Lower leg skin (tissue), 3 donors: ENCODE results near the gene ARNT2.

Source experiments
- POLR2A ChIP-seq, 2 donors: fragments of 450-650 bp; IDR thresholded peaks; one replicate each; pipeline ENCODE4 v1.6.1; 2016 to 2017; ENCODE audit warnings: antibody characterized with exemption in 2 of 2, mild to moderate bottlenecking in 1 of 2, moderate library complexity in 1 of 2
- TF ChIP-seq, protein P1 (sequence below), 3 donors: fragments of 450-650 bp; IDR thresholded peaks; one replicate each; pipeline ENCODE4 v1.5.1; 2016; ENCODE audit warnings: antibody characterized with exemption in 3 of 3, mild to moderate bottlenecking in 3 of 3, moderate library complexity in 2 of 3

DNA sequence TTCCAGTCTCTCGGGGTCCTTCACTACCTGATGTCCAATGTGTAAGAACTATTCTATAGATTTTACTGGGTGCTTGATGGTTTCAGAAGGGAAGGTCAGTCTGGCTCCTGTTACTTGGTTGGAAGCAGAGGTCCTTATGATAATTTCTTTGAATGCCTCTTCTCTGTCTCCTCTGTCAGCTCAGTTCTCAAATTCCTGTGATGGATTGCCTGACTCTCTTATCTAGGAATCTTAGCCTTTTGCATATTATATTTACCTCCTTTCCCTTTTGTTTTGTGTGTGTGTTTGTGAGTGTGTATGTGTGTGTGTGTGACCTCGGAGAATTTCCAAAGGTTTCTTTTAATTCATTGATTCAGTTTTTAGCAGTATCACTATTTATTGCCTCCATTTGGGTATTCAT lies 88.2 kb downstream of the ARNT2 start:
- TF ChIP-seq, protein P1, sequence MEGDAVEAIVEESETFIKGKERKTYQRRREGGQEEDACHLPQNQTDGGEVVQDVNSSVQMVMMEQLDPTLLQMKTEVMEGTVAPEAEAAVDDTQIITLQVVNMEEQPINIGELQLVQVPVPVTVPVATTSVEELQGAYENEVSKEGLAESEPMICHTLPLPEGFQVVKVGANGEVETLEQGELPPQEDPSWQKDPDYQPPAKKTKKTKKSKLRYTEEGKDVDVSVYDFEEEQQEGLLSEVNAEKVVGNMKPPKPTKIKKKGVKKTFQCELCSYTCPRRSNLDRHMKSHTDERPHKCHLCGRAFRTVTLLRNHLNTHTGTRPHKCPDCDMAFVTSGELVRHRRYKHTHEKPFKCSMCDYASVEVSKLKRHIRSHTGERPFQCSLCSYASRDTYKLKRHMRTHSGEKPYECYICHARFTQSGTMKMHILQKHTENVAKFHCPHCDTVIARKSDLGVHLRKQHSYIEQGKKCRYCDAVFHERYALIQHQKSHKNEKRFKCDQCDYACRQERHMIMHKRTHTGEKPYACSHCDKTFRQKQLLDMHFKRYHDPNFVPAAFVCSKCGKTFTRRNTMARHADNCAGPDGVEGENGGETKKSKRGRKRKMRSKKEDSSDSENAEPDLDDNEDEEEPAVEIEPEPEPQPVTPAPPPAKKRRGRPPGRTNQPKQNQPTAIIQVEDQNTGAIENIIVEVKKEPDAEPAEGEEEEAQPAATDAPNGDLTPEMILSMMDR (IDR thresholded peaks at IDR 0.05): no peak
- no peak for TF ChIP-seq POLR2A (IDR thresholded peaks at IDR 0.05)
